ENCODE data around the gene GYS1.

DNA sequence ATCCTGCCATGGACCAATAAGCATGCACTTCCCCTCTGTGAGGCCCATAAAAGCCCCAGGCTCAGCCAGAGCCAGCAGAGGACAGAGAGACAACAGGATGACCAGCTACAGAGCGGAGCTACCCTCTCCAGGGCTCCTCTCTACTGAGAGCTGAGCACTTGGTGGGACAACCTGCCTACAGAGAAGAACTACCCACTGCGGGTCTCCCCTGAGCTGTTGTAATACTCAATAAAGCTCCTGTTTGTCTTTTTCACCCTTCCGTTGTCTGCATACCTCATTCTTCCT is 45.9 kb downstream of the GYS1 start:
- TF ChIP-seq, protein P1, sequence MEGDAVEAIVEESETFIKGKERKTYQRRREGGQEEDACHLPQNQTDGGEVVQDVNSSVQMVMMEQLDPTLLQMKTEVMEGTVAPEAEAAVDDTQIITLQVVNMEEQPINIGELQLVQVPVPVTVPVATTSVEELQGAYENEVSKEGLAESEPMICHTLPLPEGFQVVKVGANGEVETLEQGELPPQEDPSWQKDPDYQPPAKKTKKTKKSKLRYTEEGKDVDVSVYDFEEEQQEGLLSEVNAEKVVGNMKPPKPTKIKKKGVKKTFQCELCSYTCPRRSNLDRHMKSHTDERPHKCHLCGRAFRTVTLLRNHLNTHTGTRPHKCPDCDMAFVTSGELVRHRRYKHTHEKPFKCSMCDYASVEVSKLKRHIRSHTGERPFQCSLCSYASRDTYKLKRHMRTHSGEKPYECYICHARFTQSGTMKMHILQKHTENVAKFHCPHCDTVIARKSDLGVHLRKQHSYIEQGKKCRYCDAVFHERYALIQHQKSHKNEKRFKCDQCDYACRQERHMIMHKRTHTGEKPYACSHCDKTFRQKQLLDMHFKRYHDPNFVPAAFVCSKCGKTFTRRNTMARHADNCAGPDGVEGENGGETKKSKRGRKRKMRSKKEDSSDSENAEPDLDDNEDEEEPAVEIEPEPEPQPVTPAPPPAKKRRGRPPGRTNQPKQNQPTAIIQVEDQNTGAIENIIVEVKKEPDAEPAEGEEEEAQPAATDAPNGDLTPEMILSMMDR (IDR thresholded peaks at IDR 0.05; ENCODE audit: low read depth, low read length), result no peak
- no peak for TF ChIP-seq EZH2phosphoT487 (IDR thresholded peaks at IDR 0.05; ENCODE audit: low read depth)
